Esophagus muscularis mucosa (tissue), 4 donors: ENCODE data around the gene PTPRT.

Source experiments
- CTCF ChIP-seq, 3 experiments: fragments of 200-600 bp in 2 of 3; fragments of 450-650 bp in 1 of 3; sonication (generic) in 2 of 3; IDR thresholded peaks; one replicate each; pipeline ENCODE4 v1.5.1; 2017 to 2019; ENCODE audit warnings: antibody characterized with exemption in 3 of 3, mild to moderate bottlenecking in 2 of 3, moderate library complexity in 1 of 3
- EP300 ChIP-seq: sonication (generic); formaldehyde crosslinking; IDR thresholded peaks from one replicate; pipeline ENCODE4 v1.6.1; 2017; ENCODE audit warnings: antibody characterized with exemption
- POLR2A ChIP-seq: fragments of 450-650 bp; IDR thresholded peaks from one replicate; pipeline ENCODE4 v1.6.1; 2017; ENCODE audit warnings: antibody characterized with exemption, moderate library complexity, mild to moderate bottlenecking, low read depth
- POLR2AphosphoS5 ChIP-seq, 2 donors: sonication (generic); formaldehyde crosslinking; IDR thresholded peaks; one replicate each; pipeline ENCODE4 v1.6.1; 2017; ENCODE audit warnings: antibody characterized with exemption in 2 of 2

GRCh38 chr20:43066125-43066524, 123.6 kb downstream of the PTPRT start:
- TF ChIP-seq CTCF (IDR thresholded peaks at IDR 0.05), result no peak
- no peak for TF ChIP-seq POLR2AphosphoS5 (IDR thresholded peaks at IDR 0.05)
- TF ChIP-seq POLR2A, result no peak
- no peak for TF ChIP-seq EP300
